HUES6 (cell line): ENCODE measurements around the gene ZNF212.
"Not testable (repeated sequence)": the region's sequence is repeated elsewhere in the genome, so short reads cannot be mapped to it uniquely, and the experiment has no call there.

ENCODE experiments used
- H3K27ac ChIP-seq: 2 replicates; pipeline ENCODE4 v1.7.0; 2013; ENCODE audit warnings: low read depth, mild to moderate bottlenecking, low read length, inconsistent platforms
- H3K27me3 ChIP-seq: 2 replicates; pipeline ENCODE4 v1.6.1; 2013; ENCODE audit warnings: low read length; ENCODE audit not compliant: control insufficient read depth, insufficient read depth
- H3K36me3 ChIP-seq: 2 replicates; pipeline ENCODE4 v1.6.1; 2013; ENCODE audit warnings: low read length; ENCODE audit not compliant: control insufficient read depth, insufficient read depth
- H3K4me1 ChIP-seq: 2 replicates; pipeline ENCODE4 v1.6.1; 2013; ENCODE audit warnings: low read length; ENCODE audit not compliant: control insufficient read depth, insufficient read depth
- H3K4me3 ChIP-seq: 2 replicates; pipeline ENCODE4 v1.5.1; 2013; ENCODE audit warnings: low read depth, low read length
- H3K9ac ChIP-seq: one replicate; pipeline ENCODE4 v1.6.1; 2013; ENCODE audit warnings: mild to moderate bottlenecking, low read length
- H3K9me3 ChIP-seq: 2 replicates; pipeline ENCODE4 v1.6.1; 2013; ENCODE audit warnings: low read depth, low read length; ENCODE audit not compliant: control insufficient read depth, insufficient read depth

Gene ZNF212

GRCh38 chr7:149223176-149223575, 16.3 kb upstream of the ZNF212 start:
- no peaks in the 10 kb centered on the region for H3K27me3 ChIP-seq
- H3K9ac ChIP-seq: no peak overlapping the region
- H3K4me1 ChIP-seq: peaks cover 13% of the 10 kb centered on the region; the same call in 1 of the 2 replicates
- no peak overlapping the region for H3K27ac ChIP-seq
- no peaks in the 10 kb centered on the region for H3K9me3 ChIP-seq
- peaks cover 57% of the 10 kb centered on the region for H3K36me3 ChIP-seq
- no peak overlapping the region for H3K4me3 ChIP-seq

- Histone ChIP-seq H3K27me3 (no peaks in the 10 kb centered on the region), H3K9ac (no peak overlapping the region), H3K4me3 (no peak overlapping the region), H3K9me3 (no peaks in the 10 kb centered on the region), H3K4me1 (peaks cover 8% of the 10 kb centered on the region; the same call in 1 of the 2 replicates), H3K27ac (no peak overlapping the region), H3K36me3 (peaks cover 51% of the 10 kb centered on the region)
Measured at GRCh38 chr7:149223761-149224160, 15.7 kb upstream of the ZNF212 start.

- H3K27ac ChIP-seq: no peak overlapping the region
- no peak overlapping the region for H3K9ac ChIP-seq
- peaks cover 45% of the 10 kb centered on the region for H3K36me3 ChIP-seq
- no peak overlapping the region for H3K4me3 ChIP-seq
- peaks cover 5% of the 10 kb centered on the region; the same call in 1 of the 2 replicates for H3K4me1 ChIP-seq
- H3K27me3 ChIP-seq: no peaks in the 10 kb centered on the region
- no peaks in the 10 kb centered on the region for H3K9me3 ChIP-seq
Measured at GRCh38 chr7:149224352-149224751, 15.1 kb upstream of the ZNF212 start.

GRCh38 chr7:149225106-149225505, 14.3 kb upstream of the ZNF212 start:
- Histone ChIP-seq H3K9ac (no peak overlapping the region), H3K4me1 (peaks cover 5% of the 10 kb centered on the region; the same call in 1 of the 2 replicates), H3K27me3 (no peaks in the 10 kb centered on the region), H3K27ac (no peak overlapping the region), H3K4me3 (no peak overlapping the region), H3K9me3 (no peaks in the 10 kb centered on the region), H3K36me3 (peaks cover 41% of the 10 kb centered on the region)

GRCh38 chr7:149225656-149226055, 13.8 kb upstream of the ZNF212 start:
- Histone ChIP-seq H3K9me3 (no peaks in the 10 kb centered on the region), H3K27ac (no peak overlapping the region)

GRCh38 chr7:149226366-149226765, 13.1 kb upstream of the ZNF212 start:
- not testable (repeated sequence) for H3K27ac ChIP-seq, H3K9me3 ChIP-seq, H3K27me3 ChIP-seq, H3K4me1 ChIP-seq, H3K4me3 ChIP-seq, H3K9ac ChIP-seq
- peaks cover 31% of the 10 kb centered on the region for H3K36me3 ChIP-seq

More at GRCh38 chr7:149225656-149226055, 13.8 kb upstream of the ZNF212 start:
- no peaks in the 10 kb centered on the region for H3K27me3 ChIP-seq
- peaks cover 36% of the 10 kb centered on the region for H3K36me3 ChIP-seq
- no peak overlapping the region for H3K4me3 ChIP-seq
- no peak overlapping the region for H3K9ac ChIP-seq
- no peaks in the 10 kb centered on the region; the same call in 1 of the 2 replicates for H3K4me1 ChIP-seq

- Histone ChIP-seq H3K9me3 (no peaks in the 10 kb centered on the region), H3K36me3 (peaks cover 27% of the 10 kb centered on the region), H3K4me3 (no peak overlapping the region), H3K27ac (no peak overlapping the region), H3K9ac (no peak overlapping the region), H3K4me1 (no peaks in the 10 kb centered on the region), H3K27me3 (no peaks in the 10 kb centered on the region)
Measured at GRCh38 chr7:149226840-149227494, 12.5 kb upstream of the ZNF212 start.

- H3K36me3 ChIP-seq: peaks cover 18% of the 10 kb centered on the region
- H3K9me3 ChIP-seq: no peaks in the 10 kb centered on the region
- H3K27me3 ChIP-seq: no peaks in the 10 kb centered on the region
- no peak overlapping the region for H3K27ac ChIP-seq
- no peak overlapping the region for H3K9ac ChIP-seq
- H3K4me1 ChIP-seq: no peaks in the 10 kb centered on the region
- no peak overlapping the region for H3K4me3 ChIP-seq
Measured at GRCh38 chr7:149228831-149229471, 10.5 kb upstream of the ZNF212 start.

GRCh38 chr7:149229526-149229925, 9.9 kb upstream of the ZNF212 start:
- no peaks in the 10 kb centered on the region for H3K4me1 ChIP-seq
- H3K36me3 ChIP-seq: peaks cover 13% of the 10 kb centered on the region
- no peak overlapping the region for H3K27ac ChIP-seq
- H3K9me3 ChIP-seq: no peaks in the 10 kb centered on the region
- H3K27me3 ChIP-seq: no peaks in the 10 kb centered on the region
- H3K9ac ChIP-seq: no peak overlapping the region
- no peak overlapping the region for H3K4me3 ChIP-seq

- H3K4me1 ChIP-seq: no peaks in the 10 kb centered on the region
- no peak overlapping the region for H3K27ac ChIP-seq
- H3K4me3 ChIP-seq: no peak overlapping the region
- no peaks in the 10 kb centered on the region for H3K36me3 ChIP-seq
- H3K27me3 ChIP-seq: peaks cover 9% of the 10 kb centered on the region; the same call in 1 of the 2 replicates
- H3K9me3 ChIP-seq: no peaks in the 10 kb centered on the region
- H3K9ac ChIP-seq: no peak overlapping the region
Measured at GRCh38 chr7:149232362-149232761, 7.1 kb upstream of the ZNF212 start.

- H3K4me1 ChIP-seq, H3K9ac ChIP-seq: not testable (repeated sequence)
Measured at GRCh38 chr7:149233655-149234204, 5.7 kb upstream of the ZNF212 start.

More at GRCh38 chr7:149233655-149234204, 5.7 kb upstream of the ZNF212 start:
- H3K27me3 ChIP-seq: peaks cover 15% of the 10 kb centered on the region; the same call in 1 of the 2 replicates
- not testable (repeated sequence) for H3K9me3 ChIP-seq, H3K27ac ChIP-seq, H3K4me3 ChIP-seq, H3K36me3 ChIP-seq
